Keratinocyte (primary cell): ENCODE measurements around the gene SLC6A19. TPM values are rescaled to one million over a fixed set of nuclear protein-coding genes. Genes with fewer than 3 reads are reported as not detected.

Experiments used
- DNase-seq: peaks from one replicate; pipeline ENCODE4 v3.0.0-alpha.2; 2011; ENCODE audit warnings: low read depth, missing footprints, low spot score
- FAIRE-seq: peaks from 2 replicates; lab custom pipeline; 2011; peaks lifted over from hg19 to GRCh38; lab: Jason Lieb, UNC
- H2AFZ ChIP-seq: 2 replicates; pipeline ENCODE4 v1.6.0; 2012; ENCODE audit warnings: low read length, control low read depth, inconsistent platforms; ENCODE audit not compliant: control insufficient read depth
- H3K27ac ChIP-seq: 2 replicates; pipeline ENCODE4 v1.5.1; 2011; ENCODE audit warnings: low read length; ENCODE audit not compliant: control insufficient read depth, insufficient read depth
- H3K27me3 ChIP-seq: 3 replicates; pipeline ENCODE4 v1.6.0; 2011; ENCODE audit warnings: low read length; ENCODE audit not compliant: control insufficient read depth, insufficient read depth; ENCODE audit errors: extremely low read depth
- H3K36me3 ChIP-seq, 2 experiments: 2 replicates in 1 of 2; 3 replicates in 1 of 2; pipeline ENCODE4 v1.5.1; 2011; ENCODE audit warnings: low read length in 2 of 2, mild to moderate bottlenecking in 1 of 2; ENCODE audit not compliant: control insufficient read depth in 2 of 2, insufficient read depth in 2 of 2; ENCODE audit errors: extremely low read depth in 1 of 2
- H3K4me1 ChIP-seq: 3 replicates; pipeline ENCODE4 v1.5.1; 2011; ENCODE audit warnings: low read length; ENCODE audit not compliant: control insufficient read depth, insufficient read depth; ENCODE audit errors: extremely low read depth
- H3K4me2 ChIP-seq: 3 replicates; pipeline ENCODE4 v1.6.0; 2011; ENCODE audit warnings: low read depth, low read length; ENCODE audit not compliant: control insufficient read depth, insufficient read depth; ENCODE audit errors: extremely low read depth
- H3K4me3 ChIP-seq, 3 experiments: fragments of 200-600 bp in 1 of 3; sonication (generic) in 1 of 3; 2 replicates in 2 of 3; 3 replicates in 1 of 3; pipeline ENCODE4 v1.5.1; 2011 to 2016; ENCODE audit warnings: low read length in 3 of 3, mild to moderate bottlenecking in 3 of 3, control low read depth in 2 of 3, inconsistent platforms in 1 of 3, low read depth in 1 of 3, mixed read lengths in 1 of 3, mixed run types in 1 of 3, moderate library complexity in 1 of 3; ENCODE audit not compliant: control insufficient read depth in 2 of 3, insufficient read depth in 2 of 3; ENCODE audit errors: extremely low read depth in 1 of 3
- H3K79me2 ChIP-seq: 2 replicates; pipeline ENCODE4 v1.6.0; 2012; ENCODE audit warnings: low read length; ENCODE audit not compliant: control insufficient read depth, insufficient read depth
- H3K9ac ChIP-seq: 3 replicates; pipeline ENCODE4 v1.6.0; 2011; ENCODE audit warnings: low read length; ENCODE audit not compliant: control insufficient read depth, insufficient read depth; ENCODE audit errors: extremely low read depth
- H3K9me1 ChIP-seq: 3 replicates; pipeline ENCODE4 v1.6.0; 2011; ENCODE audit warnings: low read length; ENCODE audit not compliant: control insufficient read depth, insufficient read depth; ENCODE audit errors: extremely low read depth
- H3K9me3 ChIP-seq: 2 replicates; pipeline ENCODE4 v1.5.1; 2012; ENCODE audit warnings: low read depth, low read length; ENCODE audit not compliant: control insufficient read depth
- H4K20me1 ChIP-seq: 3 replicates; pipeline ENCODE4 v1.6.0; 2011; ENCODE audit warnings: low read length; ENCODE audit not compliant: control insufficient read depth, insufficient read depth; ENCODE audit errors: extremely low read depth
- CTCF ChIP-seq, 3 experiments: IDR thresholded peaks in 1 of 3; conservative IDR thresholded peaks in 1 of 3; optimal IDR thresholded peaks in 1 of 3; 2 replicates in 2 of 3; 3 replicates in 1 of 3; pipeline versions ENCODE3 to v1.5.1; 2011; ENCODE audit warnings: low read length in 3 of 3, mild to moderate bottlenecking in 3 of 3, moderate library complexity in 2 of 3, control low read depth in 1 of 3, inconsistent platforms in 1 of 3; ENCODE audit not compliant: insufficient read depth in 2 of 3; ENCODE audit errors: extremely low read depth in 1 of 3
- EZH2 ChIP-seq: IDR thresholded peaks from one replicate; pipeline ENCODE4 v1.6.1; 2012; ENCODE audit warnings: inconsistent platforms, mild to moderate bottlenecking, low read length, moderate library complexity
- dilution Hi-C: fragments of 300-500 bp; cut with MboI; formaldehyde crosslinking; loops from one replicate; pipeline ENCODE4 v1.7.0; 2020; ENCODE audit warnings: low sequenced_read_pairs; ENCODE audit not compliant: extremely low pct_ligation_motif_present
- polyA plus RNA-seq, 5 experiments: library from polyadenylated mRNA; depleted of rRNA in 3 of 5; stranded (reverse) in 3 of 5; stranded (forward) in 1 of 5; unstranded in 1 of 5; fragments of >200 nt; gene quantifications; 1 replicate in 1 of 5; 2 replicates in 3 of 5; 3 replicates in 1 of 5; pipeline versions ENCODE4 v1.2.1 to v1.2.3, GENCODE V29; 2011 to 2012; ENCODE audit warnings: missing spikeins in 2 of 5, low read depth in 1 of 5, low replicate concordance in 1 of 5

The SLC6A19 gene
- polyA plus RNA-seq, 1 donor (not counting 4 experiments of a cell fraction or from before 2014, with no cell fraction given) = not detected

- dilution Hi-C loops = no loop called here
- FAIRE-seq = no peak
- H3K27me3 ChIP-seq = no peaks in the 10 kb centered on the region
Measured at GRCh38 chr5:1190837-1191239, 10.6 kb upstream of the SLC6A19 start.

GRCh38 chr5:1192971-1193590 lies 8.3 kb upstream of the SLC6A19 start:
- no peak for FAIRE-seq
- H3K4me2 ChIP-seq = no peak overlapping the region
- H3K79me2 ChIP-seq = no peaks in the 10 kb centered on the region
- no peak overlapping the region for H3K4me3 ChIP-seq
- no peaks in the 10 kb centered on the region for H3K27me3 ChIP-seq
- no peak for DNase-seq
- H3K27ac ChIP-seq = no peak overlapping the region
- H3K4me1 ChIP-seq = no peaks in the 10 kb centered on the region
- no peaks in the 10 kb centered on the region for H4K20me1 ChIP-seq
- no peaks in the 10 kb centered on the region for H3K9me1 ChIP-seq
- dilution Hi-C loops = no loop called here
- no peak overlapping the region for H3K9ac ChIP-seq
- no peak overlapping the region for H2AFZ ChIP-seq
- TF ChIP-seq CTCF (optimal IDR thresholded peaks at IDR 0.05 in 1 of 3, IDR thresholded peaks at IDR 0.05 in 1 of 3, conservative IDR thresholded peaks at IDR 0.05 in 1 of 3; ENCODE audit: extremely low read depth in 1 of 3, insufficient read depth in 2 of 3, low read length in 3 of 3) (no peak), EZH2 (no peak)
- no peaks in the 10 kb centered on the region for H3K36me3 ChIP-seq
- H3K9me3 ChIP-seq = no peaks in the 10 kb centered on the region

More at GRCh38 chr5:1190837-1191239, 10.6 kb upstream of the SLC6A19 start:
- Histone ChIP-seq H3K79me2 (no peaks in the 10 kb centered on the region), H3K9me1 (no peaks in the 10 kb centered on the region), H3K9ac (no peak overlapping the region), H4K20me1 (no peaks in the 10 kb centered on the region), H3K36me3 (no peaks in the 10 kb centered on the region), H3K9me3 (no peaks in the 10 kb centered on the region), H2AFZ (no peak overlapping the region), H3K4me3 (no peak overlapping the region), H3K4me1 (no peaks in the 10 kb centered on the region), H3K4me2 (no peak overlapping the region), H3K27ac (no peak overlapping the region)
- no peak for TF ChIP-seq CTCF (optimal IDR thresholded peaks at IDR 0.05 in 1 of 3, IDR thresholded peaks at IDR 0.05 in 1 of 3, conservative IDR thresholded peaks at IDR 0.05 in 1 of 3; ENCODE audit: extremely low read depth in 1 of 3, insufficient read depth in 2 of 3, low read length in 3 of 3)
- no peak for TF ChIP-seq EZH2
- no peak for DNase-seq
